ENCODE data around the gene MAPKAPK2.
A peak's percentile ranks its signal among the peaks of the same experiment; 100 is the strongest.

Gene MAPKAPK2

GRCh38 chr1:206706298-206706791 lies 21.6 kb downstream of the MAPKAPK2 start:
- H3K4me1 ChIP-seq (ENCODE audit: control insufficient read depth, insufficient read depth, low read length), result peaks cover 27% of the 10 kb centered on the region
- no peak overlapping the region for H3K27ac ChIP-seq (ENCODE audit: extremely low read depth, low read depth, low read length)
- TF ChIP-seq KLF1 (tag by site-specific recombination; IDR thresholded peaks at IDR 0.05) (no peak), KLF8 (tag by site-specific recombination; IDR thresholded peaks at IDR 0.05) (no peak), ZNF26 (tag by site-specific recombination; IDR thresholded peaks at IDR 0.05) (no peak), ZFP3 (tag by site-specific recombination; IDR thresholded peaks at IDR 0.05; ENCODE audit: low read depth) (no peak), TSHZ1 (tag by site-specific recombination; IDR thresholded peaks at IDR 0.05; ENCODE audit: borderline replicate concordance) (no peak), ZNF354C (tag by site-specific recombination; IDR thresholded peaks at IDR 0.05; ENCODE audit: borderline replicate concordance, low read depth) (no peak), GLIS2 (tag by site-specific recombination; IDR thresholded peaks at IDR 0.05) (peak; percentile 52; the same call in 1 of the 2 replicates), ZNF830 (tag by site-specific recombination; IDR thresholded peaks at IDR 0.05; ENCODE audit: low read depth) (no peak), ZIC2 (tag by site-specific recombination; IDR thresholded peaks at IDR 0.05) (peak; percentile 94), ZNF404 (tag by site-specific recombination; IDR thresholded peaks at IDR 0.05) (no peak), ZNF792 (tag by site-specific recombination; IDR thresholded peaks at IDR 0.05) (no peak), ZNF394 (tag by site-specific recombination; IDR thresholded peaks at IDR 0.05; ENCODE audit: borderline replicate concordance) (0 out of 2 replicates have a peak, but pooled peaks have one; percentile 1), ZNF704 (tag by site-specific recombination; IDR thresholded peaks at IDR 0.05) (no peak), GLIS1 (tag by site-specific recombination; IDR thresholded peaks at IDR 0.05) (peak; percentile 95), ZNF600 (tag by site-specific recombination; IDR thresholded peaks at IDR 0.05) (peak; percentile 79), ZSCAN4 (tag by site-specific recombination; IDR thresholded peaks at IDR 0.05) (no peak), ZNF148 (tag by site-specific recombination; IDR thresholded peaks at IDR 0.05; ENCODE audit: borderline replicate concordance) (no peak), AEBP2 (tag by site-specific recombination; IDR thresholded peaks at IDR 0.05; ENCODE audit: borderline replicate concordance) (no peak)
- no peaks in the 10 kb centered on the region for H3K36me3 ChIP-seq (ENCODE audit: control insufficient read depth in 2 of 2, insufficient read depth in 1 of 2, low read length in 2 of 2)
- CTCF ChIA-PET, result interaction anchor here (0.7 to 2.0 kb wide), 2 partner anchors 20 to 31 kb away, joined by 3 to 6 read pairs; no protein-coding TSS in a partner anchor
- POLR2A ChIA-PET, result no interaction called here
- H3K9me3 ChIP-seq (ENCODE audit: control insufficient read depth, insufficient read depth, low read depth, low read length), result no peaks in the 10 kb centered on the region
- H3K4me3 ChIP-seq (ENCODE audit: low read depth, low read length), result no peak overlapping the region

Measured in HEK293 (cell line).